HepG2 (cell line): Measurements from ENCODE around the gene FEM1B. TPM values are rescaled to one million over a fixed set of nuclear protein-coding genes. Genes with fewer than 3 reads are reported as not detected.
A peak's percentile ranks its signal among the peaks of the same experiment; 100 is the strongest.

ENCODE experiments used
- ARNT2 ChIP-seq: sonication (generic); formaldehyde crosslinking; IDR thresholded peaks from 2 replicates; pipeline ENCODE4 v1.8.0; 2022; ENCODE audit warnings: mild to moderate bottlenecking, low read depth, missing genetic modification reagents, moderate library complexity
- BRD4 ChIP-seq: sonication (generic); formaldehyde crosslinking; IDR thresholded peaks from 2 replicates; pipeline ENCODE4 v1.4.0; 2020; ENCODE audit warnings: missing genetic modification reagents
- CC2D1A ChIP-seq: sonication (generic); formaldehyde crosslinking; IDR thresholded peaks from 2 replicates; pipeline ENCODE4 v1.8.1; 2023; ENCODE audit warnings: mild to moderate bottlenecking, missing genetic modification reagents
- GABPA ChIP-seq, 2 experiments: IDR thresholded peaks; 2 replicates each; pipeline ENCODE4 v1.6.1; 2011 to 2016; ENCODE audit warnings: low read depth in 2 of 2, low read length in 1 of 2, missing biosample characterization in 1 of 2, missing genetic modification characterization in 1 of 2
- GTF2F1 ChIP-seq: fragments of 150-350 bp; IDR thresholded peaks from 2 replicates; pipeline ENCODE4 v1.6.1; 2014; ENCODE audit warnings: low read length
- PAX8 ChIP-seq: sonication (generic); formaldehyde crosslinking; IDR thresholded peaks from 2 replicates; pipeline ENCODE4 v1.8.0; 2022; ENCODE audit warnings: mild to moderate bottlenecking, missing genetic modification reagents, borderline replicate concordance
- RCOR2 ChIP-seq: IDR thresholded peaks from 2 replicates; pipeline ENCODE4 v1.6.1; 2016; ENCODE audit warnings: missing biosample characterization, missing genetic modification reagents
- TRIM24 ChIP-seq: sonication (generic); formaldehyde crosslinking; IDR thresholded peaks from 2 replicates; pipeline ENCODE4 v1.8.0; 2022; ENCODE audit warnings: mild to moderate bottlenecking, missing genetic modification reagents
- ZBTB2 ChIP-seq: sonication (generic); formaldehyde crosslinking; IDR thresholded peaks from 2 replicates; pipeline ENCODE4 v1.8.0; 2022; ENCODE audit warnings: low read depth, missing genetic modification reagents
- ZBTB3 ChIP-seq: sonication (generic); formaldehyde crosslinking; IDR thresholded peaks from 2 replicates; pipeline ENCODE4 v1.4.0; 2020; ENCODE audit warnings: low read depth, mild to moderate bottlenecking, moderate library complexity, missing genetic modification reagents, borderline replicate concordance
- ZFP37 ChIP-seq: sonication (generic); formaldehyde crosslinking; IDR thresholded peaks from 2 replicates; pipeline ENCODE4 v1.4.0; 2020; ENCODE audit warnings: missing genetic modification reagents, borderline replicate concordance
- ZFP91 ChIP-seq: sonication (generic); formaldehyde crosslinking; IDR thresholded peaks from 2 replicates; pipeline ENCODE4 v1.9.0; 2022; ENCODE audit warnings: missing genetic modification reagents, mild to moderate bottlenecking, borderline replicate concordance
- ZNF136 ChIP-seq: sonication (generic); formaldehyde crosslinking; IDR thresholded peaks from 2 replicates; pipeline ENCODE4 v1.8.1; 2022; ENCODE audit warnings: low read depth, mild to moderate bottlenecking, moderate library complexity, missing genetic modification reagents
- ZNF292 ChIP-seq: sonication (generic); formaldehyde crosslinking; IDR thresholded peaks from 2 replicates; pipeline ENCODE4 v1.8.1; 2022; ENCODE audit warnings: mild to moderate bottlenecking, low read depth, missing genetic modification reagents, borderline replicate concordance
- ZNF441 ChIP-seq: sonication (generic); formaldehyde crosslinking; IDR thresholded peaks from 2 replicates; pipeline ENCODE4 v1.7.0; 2021; ENCODE audit warnings: missing genetic modification reagents, borderline replicate concordance
- ZNF558 ChIP-seq: sonication (generic); formaldehyde crosslinking; IDR thresholded peaks from 2 replicates; pipeline ENCODE4 v1.9.0; 2022; ENCODE audit warnings: mild to moderate bottlenecking, missing genetic modification reagents, borderline replicate concordance
- ZNF652 ChIP-seq: IDR thresholded peaks from 2 replicates; pipeline ENCODE4 v1.6.1; 2016; ENCODE audit warnings: low read depth, borderline replicate concordance
- ZSCAN25 ChIP-seq: sonication (generic); formaldehyde crosslinking; IDR thresholded peaks from 2 replicates; pipeline ENCODE4 v1.8.0; 2022; ENCODE audit warnings: mild to moderate bottlenecking, missing genetic modification reagents
- ZSCAN30 ChIP-seq: sonication (generic); formaldehyde crosslinking; IDR thresholded peaks from 2 replicates; pipeline ENCODE4 v1.5.0; 2020; ENCODE audit warnings: mild to moderate bottlenecking, missing genetic modification reagents
- polyA plus RNA-seq, 8 experiments: library from polyadenylated mRNA; depleted of rRNA in 3 of 8; stranded (reverse) in 7 of 8; unstranded in 1 of 8; fragments of >200 nt; fragmentation: Illumina TruSeq in 4 of 8; extraction: Trizol in 4 of 8; gene quantifications; 2 replicates each; pipeline versions ENCODE4 v1.2.1 to v1.2.3, GENCODE V29; 2011 to 2016; ENCODE audit warnings: low read depth in 4 of 8, missing spikeins in 1 of 8, mixed read lengths in 1 of 8; ENCODE audit not compliant: insufficient read depth in 1 of 8
- total RNA-seq, 5 experiments: library from RNA; depleted of rRNA; stranded (reverse); fragments of >200 nt; fragmentation: Illumina TruSeq; extraction: Trizol; gene quantifications; 2 replicates each; pipeline ENCODE4 v1.2.3, GENCODE V29; 2016; ENCODE audit warnings: low read depth in 1 of 5
- TF ChIP-seq, protein P1 (sequence below): sonication (generic); formaldehyde crosslinking; IDR thresholded peaks from 2 replicates; pipeline ENCODE4 v1.8.0; 2022; ENCODE audit warnings: missing genetic modification reagents, mild to moderate bottlenecking, inconsistent platforms, borderline replicate concordance
- TF ChIP-seq, protein P2 (sequence below): IDR thresholded peaks from 2 replicates; pipeline ENCODE4 v1.6.1; 2018; ENCODE audit warnings: missing genetic modification reagents
- TF ChIP-seq, protein P3 (sequence below): sonication (generic); formaldehyde crosslinking; IDR thresholded peaks from 2 replicates; pipeline ENCODE4 v1.4.0; 2020; ENCODE audit warnings: missing genetic modification reagents

The FEM1B gene
- total and polyA plus RNA-seq, 2 of the 13 experiments (the other 11 are each of a cell fraction or from before 2014, with no cell fraction given): 38.1 to 40.0 TPM

DNA sequence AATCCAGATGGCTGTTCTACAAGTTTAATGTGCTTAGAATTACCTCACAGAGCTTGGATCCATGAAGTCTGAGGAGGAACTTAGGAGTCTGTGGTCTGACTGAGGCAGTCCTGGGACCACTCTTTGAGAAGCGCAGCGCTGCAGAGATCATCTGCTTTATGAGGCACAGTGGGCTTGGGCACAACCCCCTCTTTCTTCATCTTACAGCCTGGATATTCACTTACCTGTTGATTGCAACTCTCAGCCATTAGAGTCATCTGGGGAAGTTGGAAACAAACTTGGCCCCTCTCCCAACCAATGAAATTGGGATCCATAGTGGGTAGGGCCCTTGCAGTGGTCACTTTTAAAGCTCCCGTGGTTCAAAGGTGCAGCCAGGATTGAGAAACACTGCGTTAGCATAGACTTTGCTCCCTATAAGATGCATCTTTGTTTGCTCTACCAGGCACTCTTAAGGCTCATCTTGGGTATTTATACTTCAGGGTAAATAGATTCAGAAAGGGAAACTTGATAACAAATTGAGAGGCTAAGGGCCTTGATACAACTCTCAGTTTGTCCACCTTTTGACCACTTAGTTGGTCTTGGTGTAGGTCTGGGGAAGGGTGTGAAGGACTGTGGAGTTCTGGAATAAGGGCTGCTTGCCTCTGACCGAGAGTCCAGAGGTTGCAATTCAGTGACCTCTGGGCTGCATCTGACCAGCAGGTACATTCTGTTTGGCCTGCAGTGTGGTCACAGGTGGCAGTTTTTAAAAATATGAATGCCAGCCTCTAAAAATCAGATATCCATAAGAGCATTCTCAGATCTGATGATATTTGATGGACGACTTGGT lies 22.8 kb downstream of the FEM1B start (continued):
- TF ChIP-seq RCOR2 (CRISPR knock-in tag) (peak; percentile 59; the same call in 1 of the 2 replicates), GABPA (IDR thresholded peaks at IDR 0.05; ENCODE audit: low read depth, low read length) (no peak), GABPA (CRISPR knock-in tag; IDR thresholded peaks at IDR 0.05; ENCODE audit: low read depth) (no peak), ZNF558 (CRISPR knock-in tag) (no peak), ZBTB2 (no peak), ZBTB3 (no peak), ZNF652 (no peak), ZSCAN30 (CRISPR knock-in tag) (no peak), TRIM24 (CRISPR knock-in tag) (peak; percentile 43; the same call in 1 of the 2 replicates), GTF2F1 (no peak), CC2D1A (CRISPR knock-in tag) (no peak), BRD4 (CRISPR knock-in tag) (no peak), ZFP37 (CRISPR knock-in tag) (no peak), ZNF136 (CRISPR knock-in tag) (no peak), ARNT2 (CRISPR knock-in tag) (no peak), ZSCAN25 (CRISPR knock-in tag) (no peak), PAX8 (CRISPR knock-in tag) (no peak), ZNF441 (no peak), ZFP91 (CRISPR knock-in tag) (no peak), ZNF292 (CRISPR knock-in tag) (no peak)
- TF ChIP-seq, protein P1, sequence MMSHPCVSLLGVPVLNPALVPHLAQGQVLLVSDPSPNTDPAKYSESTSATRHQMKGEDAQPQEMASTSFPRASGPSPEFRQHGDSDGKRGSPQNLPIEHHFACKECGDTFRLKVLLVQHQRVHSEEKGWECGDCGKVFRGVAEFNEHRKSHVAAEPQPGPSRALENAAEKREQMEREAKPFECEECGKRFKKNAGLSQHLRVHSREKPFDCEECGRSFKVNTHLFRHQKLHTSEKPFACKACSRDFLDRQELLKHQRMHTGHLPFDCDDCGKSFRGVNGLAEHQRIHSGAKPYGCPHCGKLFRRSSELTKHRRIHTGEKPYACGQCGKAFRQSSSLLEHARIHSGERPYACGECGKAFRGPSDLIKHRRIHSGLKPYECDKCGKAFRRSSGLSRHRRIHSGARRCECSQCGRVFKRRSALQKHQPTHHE (CRISPR knock-in tag): no peak
- TF ChIP-seq, protein P2, sequence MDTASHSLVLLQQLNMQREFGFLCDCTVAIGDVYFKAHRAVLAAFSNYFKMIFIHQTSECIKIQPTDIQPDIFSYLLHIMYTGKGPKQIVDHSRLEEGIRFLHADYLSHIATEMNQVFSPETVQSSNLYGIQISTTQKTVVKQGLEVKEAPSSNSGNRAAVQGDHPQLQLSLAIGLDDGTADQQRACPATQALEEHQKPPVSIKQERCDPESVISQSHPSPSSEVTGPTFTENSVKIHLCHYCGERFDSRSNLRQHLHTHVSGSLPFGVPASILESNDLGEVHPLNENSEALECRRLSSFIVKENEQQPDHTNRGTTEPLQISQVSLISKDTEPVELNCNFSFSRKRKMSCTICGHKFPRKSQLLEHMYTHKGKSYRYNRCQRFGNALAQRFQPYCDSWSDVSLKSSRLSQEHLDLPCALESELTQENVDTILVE (CRISPR knock-in tag): no peak
- TF ChIP-seq, protein P3, sequence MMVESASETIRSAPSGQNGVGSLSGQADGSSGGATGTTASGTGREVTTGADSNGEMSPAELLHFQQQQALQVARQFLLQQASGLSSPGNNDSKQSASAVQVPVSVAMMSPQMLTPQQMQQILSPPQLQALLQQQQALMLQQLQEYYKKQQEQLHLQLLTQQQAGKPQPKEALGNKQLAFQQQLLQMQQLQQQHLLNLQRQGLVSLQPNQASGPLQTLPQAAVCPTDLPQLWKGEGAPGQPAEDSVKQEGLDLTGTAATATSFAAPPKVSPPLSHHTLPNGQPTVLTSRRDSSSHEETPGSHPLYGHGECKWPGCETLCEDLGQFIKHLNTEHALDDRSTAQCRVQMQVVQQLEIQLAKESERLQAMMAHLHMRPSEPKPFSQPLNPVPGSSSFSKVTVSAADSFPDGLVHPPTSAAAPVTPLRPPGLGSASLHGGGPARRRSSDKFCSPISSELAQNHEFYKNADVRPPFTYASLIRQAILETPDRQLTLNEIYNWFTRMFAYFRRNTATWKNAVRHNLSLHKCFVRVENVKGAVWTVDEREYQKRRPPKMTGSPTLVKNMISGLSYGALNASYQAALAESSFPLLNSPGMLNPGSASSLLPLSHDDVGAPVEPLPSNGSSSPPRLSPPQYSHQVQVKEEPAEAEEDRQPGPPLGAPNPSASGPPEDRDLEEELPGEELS (CRISPR knock-in tag): peak; percentile 67
